ENCODE data around the gene MRPL37. TPM values are rescaled to one million over a fixed set of nuclear protein-coding genes. Genes with fewer than 3 reads are reported as not detected.

The MRPL37 gene
- polyA plus RNA-seq, 1 donor (not counting 4 experiments of a cell fraction or from before 2014, with no cell fraction given): 30.9 TPM

DNA sequence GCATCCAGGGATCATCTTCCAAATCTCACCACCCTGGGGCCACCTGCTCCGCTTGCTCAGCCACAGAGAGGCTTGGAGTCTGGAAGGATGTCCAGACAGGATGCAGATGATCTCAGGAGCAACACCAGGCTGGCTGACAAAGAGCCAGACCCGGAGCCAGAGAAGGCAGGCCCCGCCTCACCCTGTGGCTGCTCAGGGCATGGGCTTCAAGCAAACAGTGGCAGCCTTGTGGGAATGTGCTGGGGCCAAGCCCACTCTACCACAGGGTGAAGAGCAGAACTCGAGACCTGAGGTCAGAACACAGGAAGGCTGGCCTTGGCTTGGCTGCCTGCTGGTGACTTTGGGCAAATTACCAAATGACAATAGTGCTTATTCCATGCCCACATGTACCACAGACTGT, 45.5 kb downstream of the MRPL37 start:
- peaks cover 0 to 6% of the 10 kb centered on the region in 2 experiments for H3K36me3 ChIP-seq (ENCODE audit: control insufficient read depth in 2 of 2, extremely low read depth in 1 of 2, insufficient read depth in 2 of 2, low read length in 2 of 2)
- no peaks in the 10 kb centered on the region for H3K9me3 ChIP-seq (ENCODE audit: control insufficient read depth, low read depth, low read length)

DNA sequence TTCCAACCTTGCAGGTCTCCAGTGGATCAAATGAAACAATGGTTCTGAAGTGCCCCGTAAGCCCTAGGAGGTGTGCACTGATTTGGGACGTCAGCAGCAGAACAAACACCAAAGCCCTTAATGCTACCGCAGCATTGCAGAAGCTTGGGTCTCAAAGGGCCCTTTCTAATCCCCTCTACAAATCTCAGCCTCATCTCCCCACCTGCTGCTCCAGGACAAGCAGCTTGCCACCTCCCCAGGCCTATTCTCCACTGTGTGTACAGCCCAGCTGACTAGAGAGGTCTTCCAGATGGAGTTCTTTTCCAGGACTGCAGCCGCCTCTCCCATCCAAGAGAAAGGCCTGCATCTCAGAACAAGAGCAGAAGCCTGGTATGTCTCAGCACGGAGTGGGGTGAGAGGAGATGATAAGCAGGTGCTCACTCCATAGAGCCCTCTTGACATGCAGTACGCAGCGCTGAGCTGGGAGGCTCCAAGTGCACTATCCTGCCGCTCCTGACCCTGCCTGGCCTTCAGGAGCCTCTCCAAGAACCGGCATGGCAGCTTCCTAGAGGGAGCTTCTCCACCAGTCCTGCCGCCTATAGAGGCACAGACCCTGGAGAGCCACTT, 46.3 kb downstream of the MRPL37 start:
- dilution Hi-C loops (cut with MboI; ENCODE audit: extremely low pct_ligation_motif_present, low sequenced_read_pairs): no loop called here
- Histone ChIP-seq H3K36me3 (ENCODE audit: control insufficient read depth in 2 of 2, extremely low read depth in 1 of 2, insufficient read depth in 2 of 2, low read length in 2 of 2) (peaks cover 3 to 6% of the 10 kb centered on the region in 2 experiments), H3K9me3 (ENCODE audit: control insufficient read depth, low read depth, low read length) (no peaks in the 10 kb centered on the region)

More for the DNA sequence above, 45.5 kb downstream of the MRPL37 start:
- Histone ChIP-seq H3K27me3 (ENCODE audit: control insufficient read depth, extremely low read depth, insufficient read depth, low read length) (no peaks in the 10 kb centered on the region), H3K9me1 (ENCODE audit: control insufficient read depth, extremely low read depth, insufficient read depth, low read length) (no peaks in the 10 kb centered on the region), H2AFZ (ENCODE audit: control insufficient read depth, low read length) (no peak overlapping the region), H3K27ac (ENCODE audit: control insufficient read depth, insufficient read depth, low read length) (no peak overlapping the region), H3K9ac (ENCODE audit: control insufficient read depth, extremely low read depth, insufficient read depth, low read length) (no peak overlapping the region), H3K79me2 (ENCODE audit: control insufficient read depth, insufficient read depth, low read length) (no peaks in the 10 kb centered on the region), H3K4me2 (ENCODE audit: control insufficient read depth, extremely low read depth, insufficient read depth, low read depth, low read length) (no peak overlapping the region), H4K20me1 (ENCODE audit: control insufficient read depth, extremely low read depth, insufficient read depth, low read length) (no peaks in the 10 kb centered on the region), H3K4me3 (ENCODE audit: control insufficient read depth in 2 of 3, extremely low read depth in 1 of 3, insufficient read depth in 2 of 3, low read depth in 1 of 3, low read length in 3 of 3) (no peak overlapping the region), H3K4me1 (ENCODE audit: control insufficient read depth, extremely low read depth, insufficient read depth, low read length) (peaks cover 4% of the 10 kb centered on the region)
- TF ChIP-seq, protein P1, sequence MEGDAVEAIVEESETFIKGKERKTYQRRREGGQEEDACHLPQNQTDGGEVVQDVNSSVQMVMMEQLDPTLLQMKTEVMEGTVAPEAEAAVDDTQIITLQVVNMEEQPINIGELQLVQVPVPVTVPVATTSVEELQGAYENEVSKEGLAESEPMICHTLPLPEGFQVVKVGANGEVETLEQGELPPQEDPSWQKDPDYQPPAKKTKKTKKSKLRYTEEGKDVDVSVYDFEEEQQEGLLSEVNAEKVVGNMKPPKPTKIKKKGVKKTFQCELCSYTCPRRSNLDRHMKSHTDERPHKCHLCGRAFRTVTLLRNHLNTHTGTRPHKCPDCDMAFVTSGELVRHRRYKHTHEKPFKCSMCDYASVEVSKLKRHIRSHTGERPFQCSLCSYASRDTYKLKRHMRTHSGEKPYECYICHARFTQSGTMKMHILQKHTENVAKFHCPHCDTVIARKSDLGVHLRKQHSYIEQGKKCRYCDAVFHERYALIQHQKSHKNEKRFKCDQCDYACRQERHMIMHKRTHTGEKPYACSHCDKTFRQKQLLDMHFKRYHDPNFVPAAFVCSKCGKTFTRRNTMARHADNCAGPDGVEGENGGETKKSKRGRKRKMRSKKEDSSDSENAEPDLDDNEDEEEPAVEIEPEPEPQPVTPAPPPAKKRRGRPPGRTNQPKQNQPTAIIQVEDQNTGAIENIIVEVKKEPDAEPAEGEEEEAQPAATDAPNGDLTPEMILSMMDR (optimal IDR thresholded peaks at IDR 0.05 in 1 of 3, IDR thresholded peaks at IDR 0.05 in 1 of 3, conservative IDR thresholded peaks at IDR 0.05 in 1 of 3; ENCODE audit: extremely low read depth in 1 of 3, insufficient read depth in 2 of 3, low read length in 3 of 3): no peak
- no peak for TF ChIP-seq EZH2 (IDR thresholded peaks at IDR 0.05; ENCODE audit: low read length)
- FAIRE-seq (no peak), DNase-seq (ENCODE audit: low read depth, low spot score) (no peak)
- dilution Hi-C loops (cut with MboI; ENCODE audit: extremely low pct_ligation_motif_present, low sequenced_read_pairs): no loop called here

More for the DNA sequence above, 46.3 kb downstream of the MRPL37 start:
- no peak for FAIRE-seq
- no peak for DNase-seq (ENCODE audit: low read depth, low spot score)
- Histone ChIP-seq H4K20me1 (ENCODE audit: control insufficient read depth, extremely low read depth, insufficient read depth, low read length) (no peaks in the 10 kb centered on the region), H3K4me1 (ENCODE audit: control insufficient read depth, extremely low read depth, insufficient read depth, low read length) (peaks cover 4% of the 10 kb centered on the region), H3K4me3 (ENCODE audit: control insufficient read depth in 2 of 3, extremely low read depth in 1 of 3, insufficient read depth in 2 of 3, low read depth in 1 of 3, low read length in 3 of 3) (no peak overlapping the region), H3K27me3 (ENCODE audit: control insufficient read depth, extremely low read depth, insufficient read depth, low read length) (no peaks in the 10 kb centered on the region), H3K9me1 (ENCODE audit: control insufficient read depth, extremely low read depth, insufficient read depth, low read length) (no peaks in the 10 kb centered on the region), H2AFZ (ENCODE audit: control insufficient read depth, low read length) (no peak overlapping the region), H3K9ac (ENCODE audit: control insufficient read depth, extremely low read depth, insufficient read depth, low read length) (no peak overlapping the region), H3K27ac (ENCODE audit: control insufficient read depth, insufficient read depth, low read length) (no peak overlapping the region), H3K79me2 (ENCODE audit: control insufficient read depth, insufficient read depth, low read length) (no peaks in the 10 kb centered on the region), H3K4me2 (ENCODE audit: control insufficient read depth, extremely low read depth, insufficient read depth, low read depth, low read length) (no peak overlapping the region)
- TF ChIP-seq, protein P1 (optimal IDR thresholded peaks at IDR 0.05 in 1 of 3, IDR thresholded peaks at IDR 0.05 in 1 of 3, conservative IDR thresholded peaks at IDR 0.05 in 1 of 3; ENCODE audit: extremely low read depth in 1 of 3, insufficient read depth in 2 of 3, low read length in 3 of 3): no peak
- no peak for TF ChIP-seq EZH2 (IDR thresholded peaks at IDR 0.05; ENCODE audit: low read length)

Data from keratinocyte (primary cell).